HepG2 (cell line): Measurements from ENCODE around the gene FASTKD2. TPM values are rescaled to one million over a fixed set of nuclear protein-coding genes. Genes with fewer than 3 reads are reported as not detected.

ENCODE experiments used
- ATAC-seq: fragments of 200-7000 bp; cut with Tn5 transposase; 3 replicates; pipeline ENCODE4 v1.9.1; 2020; ENCODE audit warnings: mild to moderate bottlenecking, moderate library complexity
- BruUV-seq: library from RNA; stranded (reverse); fragments of 400-500 nt; replicated peaks from 2 replicates; lab custom pipeline; 2021; lab: Mats Ljungman, UMichigan
- CTCF ChIA-PET: fragments of 300-600 bp; formaldehyde crosslinking; extraction: SDS; loops from one replicate; lab custom pipeline; 2021; ENCODE audit warnings: low total read pairs, inconsistent platforms, low intra/inter-chr PET ratio; lab: Yijun Ruan, JAX
- POLR2A ChIA-PET: fragments of 350-600 bp; sonication (Branson Sonifier 250); formaldehyde crosslinking; loops from one replicate; lab custom pipeline; 2020; ENCODE audit warnings: antibody characterized with exemption, inconsistent platforms; lab: Yijun Ruan, JAX
- DNase-seq: peaks from one replicate; pipeline ENCODE4 v3.0.0-alpha.2; 2015; ENCODE audit warnings: low spot score
- FAIRE-seq: peaks from 3 replicates; lab custom pipeline; 2011; peaks lifted over from hg19 to GRCh38; lab: Jason Lieb, UNC
- H2AFZ ChIP-seq: one replicate; pipeline ENCODE4 v1.6.1; 2011; ENCODE audit warnings: low read length, inconsistent platforms
- H3K27ac ChIP-seq: fragments of 300-600 bp; 3 replicates; pipeline ENCODE4 v1.8.0; 2011; ENCODE audit warnings: mixed run types, mild to moderate bottlenecking, mixed read lengths, low read length, inconsistent platforms; ENCODE audit not compliant: insufficient read depth; ENCODE audit errors: extremely low read length
- H3K27me3 ChIP-seq, 2 experiments: fragments of 200-600 bp in 1 of 2; 2 replicates in 1 of 2; 3 replicates in 1 of 2; pipeline versions ENCODE4 v1.6.0 to v1.8.0; 2011; ENCODE audit warnings: low read length in 2 of 2, mild to moderate bottlenecking in 2 of 2, moderate library complexity in 2 of 2, inconsistent platforms in 1 of 2; ENCODE audit not compliant: insufficient read depth in 2 of 2, control insufficient read depth in 1 of 2
- H3K36me3 ChIP-seq, 2 experiments: fragments of 200-600 bp in 1 of 2; replicated peaks in 1 of 2; 2 replicates in 1 of 2; 3 replicates in 1 of 2; pipeline versions ENCODE4 v1.5.1 to v1.8.0; 2011; ENCODE audit warnings: low read length in 2 of 2, inconsistent platforms in 1 of 2; ENCODE audit not compliant: insufficient read depth in 2 of 2, control insufficient read depth in 1 of 2
- H3K4me1 ChIP-seq: 2 replicates; pipeline ENCODE4 v1.5.1; 2012; ENCODE audit warnings: low read length, inconsistent platforms; ENCODE audit not compliant: insufficient read depth
- H3K4me2 ChIP-seq: 2 replicates; pipeline ENCODE4 v1.6.0; 2011; ENCODE audit warnings: low read depth, low read length, inconsistent platforms
- H3K4me3 ChIP-seq, 3 experiments: fragments of 200-600 bp in 1 of 3; sonication (generic), shearing (Covaris generic) in 1 of 3; replicated peaks in 1 of 3; 2 replicates each; pipeline ENCODE4 v1.5.1; 2011 to 2016; ENCODE audit warnings: low read length in 3 of 3, inconsistent platforms in 2 of 3, low read depth in 2 of 3, mild to moderate bottlenecking in 2 of 3, control low read depth in 1 of 3, mixed read lengths in 1 of 3; ENCODE audit not compliant: insufficient read depth in 1 of 3
- H3K79me2 ChIP-seq: one replicate; pipeline ENCODE4 v1.6.1; 2011; ENCODE audit warnings: low read length, inconsistent platforms; ENCODE audit not compliant: insufficient read depth
- H3K9ac ChIP-seq: 2 replicates; pipeline ENCODE4 v1.6.0; 2011; ENCODE audit warnings: mild to moderate bottlenecking, low read depth, low read length, inconsistent platforms; ENCODE audit not compliant: insufficient read depth
- H3K9me3 ChIP-seq: 2 replicates; pipeline ENCODE4 v1.5.1; 2012; ENCODE audit warnings: mild to moderate bottlenecking, low read length
- H4K20me1 ChIP-seq: 2 replicates; pipeline ENCODE4 v1.6.0; 2011; ENCODE audit warnings: inconsistent platforms, mild to moderate bottlenecking, low read length, moderate library complexity; ENCODE audit not compliant: insufficient read depth
- HOXA7 ChIP-seq: sonication (generic); formaldehyde crosslinking; IDR thresholded peaks from 2 replicates; pipeline ENCODE4 v1.8.1; 2022; ENCODE audit warnings: mild to moderate bottlenecking, missing genetic modification reagents, moderate library complexity
- KLF12 ChIP-seq: sonication (generic); formaldehyde crosslinking; IDR thresholded peaks from 2 replicates; pipeline ENCODE4 v1.4.0; 2020; ENCODE audit warnings: missing genetic modification reagents, borderline replicate concordance
- MIER3 ChIP-seq: IDR thresholded peaks from 2 replicates; pipeline ENCODE4 v1.6.1; 2016; ENCODE audit warnings: missing compliant biosample characterization, borderline replicate concordance
- SNAI1 ChIP-seq: sonication (generic); formaldehyde crosslinking; IDR thresholded peaks from 2 replicates; pipeline ENCODE4 v1.5.0; 2020; ENCODE audit warnings: mild to moderate bottlenecking, missing genetic modification reagents, borderline replicate concordance
- ZFAT ChIP-seq: sonication (generic); formaldehyde crosslinking; conservative IDR thresholded peaks from 2 replicates; pipeline ENCODE4 v1.8.1; 2023; ENCODE audit warnings: missing genetic modification reagents, inconsistent platforms
- ZNF292 ChIP-seq: sonication (generic); formaldehyde crosslinking; IDR thresholded peaks from 2 replicates; pipeline ENCODE4 v1.8.1; 2022; ENCODE audit warnings: mild to moderate bottlenecking, low read depth, missing genetic modification reagents, borderline replicate concordance
- ZNF329 ChIP-seq: sonication (generic); formaldehyde crosslinking; IDR thresholded peaks from 2 replicates; pipeline ENCODE4 v1.9.0; 2021; ENCODE audit warnings: low read depth, mild to moderate bottlenecking, missing genetic modification reagents
- ZNF546 ChIP-seq: sonication (generic); formaldehyde crosslinking; conservative IDR thresholded peaks from 2 replicates; pipeline ENCODE4 v1.8.1; 2023; ENCODE audit warnings: mild to moderate bottlenecking, missing genetic modification reagents
- WGBS: methylation state at CpG from one replicate; pipeline ENCODE4 v1.1.6; 2017; ENCODE audit warnings: low lambda C conversion rate; 5-methylcytosine and 5-hydroxymethylcytosine counted together
- in situ Hi-C: cut with HindIII; loops from 2 replicates; pipeline ENCODE4 v1.10.0; 2017; ENCODE audit warnings: low pct_unique_long_range_greater_than_20kb; ENCODE audit not compliant: extremely low pct_ligation_motif_present
- intact Hi-C: fragments of 100-400 bp; cut with micrococcal nuclease; formaldehyde crosslinking; loops from one replicate; pipeline ENCODE4 v1.10.0; 2022; ENCODE audit not compliant: unreplicated experiment
- polyA plus RNA-seq, 8 experiments: library from polyadenylated mRNA; depleted of rRNA in 3 of 8; stranded (reverse) in 7 of 8; unstranded in 1 of 8; fragments of >200 nt; fragmentation: Illumina TruSeq in 4 of 8; extraction: Trizol in 4 of 8; gene quantifications; 2 replicates each; pipeline versions ENCODE4 v1.2.1 to v1.2.3, GENCODE V29; 2011 to 2016; ENCODE audit warnings: low read depth in 4 of 8, missing spikeins in 1 of 8, mixed read lengths in 1 of 8; ENCODE audit not compliant: insufficient read depth in 1 of 8
- total RNA-seq, 5 experiments: library from RNA; depleted of rRNA; stranded (reverse); fragments of >200 nt; fragmentation: Illumina TruSeq; extraction: Trizol; gene quantifications; 2 replicates each; pipeline ENCODE4 v1.2.3, GENCODE V29; 2016; ENCODE audit warnings: low read depth in 1 of 5
- TF ChIP-seq, protein P1 (sequence below): sonication (generic); formaldehyde crosslinking; IDR thresholded peaks from 2 replicates; pipeline ENCODE4 v1.4.0; 2020; ENCODE audit warnings: missing genetic modification reagents
- TF ChIP-seq, protein P2 (sequence below): sonication (generic); formaldehyde crosslinking; IDR thresholded peaks from 2 replicates; pipeline ENCODE4 v1.4.0; 2020; ENCODE audit warnings: missing genetic modification reagents

Gene FASTKD2
- total and polyA plus RNA-seq, 2 of the 13 experiments (the other 11 are each of a cell fraction or from before 2014, with no cell fraction given) = 41.1 to 77.8 TPM

DNA sequence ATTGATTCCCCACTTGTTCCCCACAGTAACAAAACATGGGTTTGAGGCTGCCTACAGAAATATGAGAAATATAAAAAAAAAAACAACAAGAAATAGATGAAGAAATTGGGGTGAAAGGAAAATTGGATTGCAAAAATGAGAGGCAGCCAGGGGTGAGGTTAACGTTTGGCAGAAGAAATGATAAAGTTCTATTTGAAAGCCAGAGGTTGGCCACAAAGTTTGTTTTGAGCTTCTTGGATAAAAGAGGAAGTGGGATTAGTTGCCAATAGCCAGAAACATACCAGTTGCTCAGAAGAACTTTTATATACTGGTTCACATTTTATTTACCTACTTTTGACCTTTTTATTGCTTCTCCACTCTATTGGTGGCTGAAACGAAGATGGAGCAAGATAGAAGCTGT lies 67.5 kb downstream of the FASTKD2 start:
- WGBS = 36% methylated on average over 2 of the region's 2 CpGs
- Histone ChIP-seq H4K20me1 (no peaks in the 10 kb centered on the region), H3K27me3 (no peaks in the 10 kb centered on the region), H3K27ac (no peak overlapping the region), H3K79me2 (no peaks in the 10 kb centered on the region), H3K4me2 (no peak overlapping the region), H3K9ac (no peak overlapping the region), H3K9me3 (peaks cover 23% of the 10 kb centered on the region), H2AFZ (no peak overlapping the region), H3K4me1 (no peaks in the 10 kb centered on the region), H3K36me3 (no peaks in the 10 kb centered on the region), H3K4me3 (no peak overlapping the region)
- ChIA-PET CTCF (no interaction called here), POLR2A (no interaction called here)
- BruUV-seq = no TSS peak
- no peak for TF ChIP-seq HOXA7 (CRISPR knock-in tag)
- no peak for TF ChIP-seq ZFAT (CRISPR knock-in tag)
- no peak for TF ChIP-seq MIER3 (CRISPR knock-in tag)
- no peak for TF ChIP-seq KLF12
- no peak for TF ChIP-seq ZNF546
- TF ChIP-seq SNAI1 (CRISPR knock-in tag) = no peak
- TF ChIP-seq, protein P1, sequence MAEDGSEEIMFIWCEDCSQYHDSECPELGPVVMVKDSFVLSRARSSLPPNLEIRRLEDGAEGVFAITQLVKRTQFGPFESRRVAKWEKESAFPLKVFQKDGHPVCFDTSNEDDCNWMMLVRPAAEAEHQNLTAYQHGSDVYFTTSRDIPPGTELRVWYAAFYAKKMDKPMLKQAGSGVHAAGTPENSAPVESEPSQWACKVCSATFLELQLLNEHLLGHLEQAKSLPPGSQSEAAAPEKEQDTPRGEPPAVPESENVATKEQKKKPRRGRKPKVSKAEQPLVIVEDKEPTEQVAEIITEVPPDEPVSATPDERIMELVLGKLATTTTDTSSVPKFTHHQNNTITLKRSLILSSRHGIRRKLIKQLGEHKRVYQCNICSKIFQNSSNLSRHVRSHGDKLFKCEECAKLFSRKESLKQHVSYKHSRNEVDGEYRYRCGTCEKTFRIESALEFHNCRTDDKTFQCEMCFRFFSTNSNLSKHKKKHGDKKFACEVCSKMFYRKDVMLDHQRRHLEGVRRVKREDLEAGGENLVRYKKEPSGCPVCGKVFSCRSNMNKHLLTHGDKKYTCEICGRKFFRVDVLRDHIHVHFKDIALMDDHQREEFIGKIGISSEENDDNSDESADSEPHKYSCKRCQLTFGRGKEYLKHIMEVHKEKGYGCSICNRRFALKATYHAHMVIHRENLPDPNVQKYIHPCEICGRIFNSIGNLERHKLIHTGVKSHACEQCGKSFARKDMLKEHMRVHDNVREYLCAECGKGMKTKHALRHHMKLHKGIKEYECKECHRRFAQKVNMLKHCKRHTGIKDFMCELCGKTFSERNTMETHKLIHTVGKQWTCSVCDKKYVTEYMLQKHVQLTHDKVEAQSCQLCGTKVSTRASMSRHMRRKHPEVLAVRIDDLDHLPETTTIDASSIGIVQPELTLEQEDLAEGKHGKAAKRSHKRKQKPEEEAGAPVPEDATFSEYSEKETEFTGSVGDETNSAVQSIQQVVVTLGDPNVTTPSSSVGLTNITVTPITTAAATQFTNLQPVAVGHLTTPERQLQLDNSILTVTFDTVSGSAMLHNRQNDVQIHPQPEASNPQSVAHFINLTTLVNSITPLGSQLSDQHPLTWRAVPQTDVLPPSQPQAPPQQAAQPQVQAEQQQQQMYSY (CRISPR knock-in tag) = no peak
- TF ChIP-seq ZNF292 (CRISPR knock-in tag) = no peak
- TF ChIP-seq, protein P2, sequence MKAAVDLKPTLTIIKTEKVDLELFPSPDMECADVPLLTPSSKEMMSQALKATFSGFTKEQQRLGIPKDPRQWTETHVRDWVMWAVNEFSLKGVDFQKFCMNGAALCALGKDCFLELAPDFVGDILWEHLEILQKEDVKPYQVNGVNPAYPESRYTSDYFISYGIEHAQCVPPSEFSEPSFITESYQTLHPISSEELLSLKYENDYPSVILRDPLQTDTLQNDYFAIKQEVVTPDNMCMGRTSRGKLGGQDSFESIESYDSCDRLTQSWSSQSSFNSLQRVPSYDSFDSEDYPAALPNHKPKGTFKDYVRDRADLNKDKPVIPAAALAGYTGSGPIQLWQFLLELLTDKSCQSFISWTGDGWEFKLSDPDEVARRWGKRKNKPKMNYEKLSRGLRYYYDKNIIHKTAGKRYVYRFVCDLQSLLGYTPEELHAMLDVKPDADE (CRISPR knock-in tag) = no peak
- TF ChIP-seq ZNF329 = no peak
- FAIRE-seq (no peak), DNase-seq (no peak), ATAC-seq (no peak)
- intact Hi-C loops = no loop called here
- in situ Hi-C loops = no loop called here
